GM23338 (cell line): ENCODE results near the gene WDR27. TPM values are rescaled to one million over a fixed set of nuclear protein-coding genes. Genes with fewer than 3 reads are reported as not detected.

Experiments
- ATAC-seq: fragments of 200-7000 bp; cut with Tn5 transposase; 3 replicates; pipeline ENCODE4 v1.9.1; 2020
- DNase-seq: peaks from one replicate; pipeline ENCODE4 v3.0.0-alpha.2; 2015; ENCODE audit warnings: low spot score
- H2AFZ ChIP-seq: fragments of 200-600 bp; sonication (generic); 2 replicates; pipeline ENCODE4 v1.8.0; 2016; ENCODE audit warnings: antibody characterized with exemption, mild to moderate bottlenecking, moderate library complexity
- H3F3A ChIP-seq: fragments of 200-600 bp; sonication (generic); replicated peaks from 2 replicates; pipeline ENCODE4 v1.8.0; 2017; ENCODE audit warnings: antibody characterized with exemption, mixed run types, low read depth
- H3K27ac ChIP-seq: fragments of 200-600 bp; sonication (generic); 2 replicates; pipeline ENCODE4 v1.6.1; 2016; ENCODE audit warnings: low read depth
- H3K27me3 ChIP-seq: fragments of 200-600 bp; sonication (generic); 2 replicates; pipeline ENCODE4 v1.8.0; 2016; ENCODE audit warnings: mild to moderate bottlenecking, mixed run types, moderate library complexity; ENCODE audit not compliant: insufficient read depth
- H3K36me3 ChIP-seq: fragments of 200-600 bp; sonication (generic); 2 replicates; pipeline ENCODE4 v1.8.0; 2016; ENCODE audit warnings: mild to moderate bottlenecking; ENCODE audit not compliant: insufficient read depth
- H3K4me1 ChIP-seq: fragments of 200-600 bp; sonication (generic); 2 replicates; pipeline ENCODE4 v1.8.0; 2016; ENCODE audit warnings: mild to moderate bottlenecking, moderate library complexity; ENCODE audit not compliant: insufficient read depth
- H3K4me2 ChIP-seq: fragments of 200-600 bp; sonication (generic); 2 replicates; pipeline ENCODE4 v1.7.1; 2017; ENCODE audit warnings: mixed run types
- H3K4me3 ChIP-seq: fragments of 200-600 bp; sonication (generic); 2 replicates; pipeline ENCODE4 v1.6.1; 2016; ENCODE audit warnings: mixed run types
- H3K79me2 ChIP-seq: fragments of 200-600 bp; sonication (generic); replicated peaks from 2 replicates; pipeline ENCODE4 v1.8.0; 2017; ENCODE audit warnings: mild to moderate bottlenecking; ENCODE audit not compliant: insufficient read depth
- H3K9me2 ChIP-seq: fragments of 200-600 bp; sonication (generic); 2 replicates; pipeline ENCODE4 v1.8.0; 2017; ENCODE audit not compliant: insufficient read depth
- H4K20me1 ChIP-seq: fragments of 200-600 bp; sonication (generic); replicated peaks from 2 replicates; pipeline ENCODE4 v1.8.0; 2017; ENCODE audit warnings: mild to moderate bottlenecking; ENCODE audit not compliant: insufficient read depth
- H3K27ac Mint-ChIP-seq: 2 replicates; pipeline ENCODE4 v1.8.0; 2020; ENCODE audit warnings: inconsistent platforms, mild to moderate bottlenecking, moderate library complexity, mixed read lengths
- H3K27me3 Mint-ChIP-seq: 3 replicates; pipeline ENCODE4 v1.8.0; 2022; ENCODE audit warnings: low read depth, mild to moderate bottlenecking, moderate library complexity, mixed read lengths, inconsistent platforms; ENCODE audit not compliant: insufficient read depth, poor library complexity
- H3K36me3 Mint-ChIP-seq: 3 replicates; pipeline ENCODE4 v1.8.0; 2021; ENCODE audit warnings: low read depth, mild to moderate bottlenecking, inconsistent platforms, moderate library complexity, mixed read lengths
- H3K4me1 Mint-ChIP-seq: 3 replicates; pipeline ENCODE4 v1.8.0; 2020; ENCODE audit warnings: mild to moderate bottlenecking, inconsistent platforms, mixed read lengths
- H3K4me3 Mint-ChIP-seq: 3 replicates; pipeline ENCODE4 v1.8.0; 2021; ENCODE audit warnings: moderate library complexity, mild to moderate bottlenecking, inconsistent platforms, mixed read lengths
- H3K9me3 Mint-ChIP-seq: 3 replicates; pipeline ENCODE4 v1.8.0; 2020; ENCODE audit warnings: moderate library complexity, mild to moderate bottlenecking, inconsistent platforms, mixed read lengths
- EZH2 ChIP-seq: fragments of 200-600 bp; sonication (generic); IDR thresholded peaks from one replicate; pipeline ENCODE4 v1.8.0; 2017; ENCODE audit warnings: antibody characterized with exemption, mild to moderate bottlenecking, low read depth; ENCODE audit not compliant: unreplicated experiment
- JUNB ChIP-seq: IDR thresholded peaks from one replicate; pipeline ENCODE4 v1.6.1; 2016; ENCODE audit warnings: antibody characterized with exemption; ENCODE audit not compliant: unreplicated experiment
- ZNF462 ChIP-seq: fragments of 250-450 bp; sonication (Bioruptor Pico); IDR thresholded peaks from 2 replicates; pipeline ENCODE4 v1.5.0; 2020; ENCODE audit warnings: mild to moderate bottlenecking, moderate library complexity
- polyA plus RNA-seq: library from polyadenylated mRNA; unstranded; fragments of >200 nt; fragmentation: Nextera tagmentation; extraction: Ambion mirVana; gene quantifications from 2 replicates; pipeline ENCODE4 v1.2.1, GENCODE V29; 2016
- total RNA-seq: library from RNA; depleted of rRNA; stranded (reverse); fragments of >200 nt; shearing (Covaris generic); gene quantifications from 2 replicates; pipeline ENCODE4 v1.2.3, GENCODE V29; 2014
- TF ChIP-seq, protein P1 (sequence below), 2 experiments: fragments of 200-600 bp in 1 of 2; sonication (generic) in 1 of 2; conservative IDR thresholded peaks; 2 replicates each; pipeline versions ENCODE4 v1.5.1 to v1.6.1; 2016 to 2017; ENCODE audit warnings: antibody characterized with exemption in 2 of 2, low read depth in 2 of 2, mild to moderate bottlenecking in 2 of 2, moderate library complexity in 1 of 2

The WDR27 gene
- total and polyA plus RNA-seq, 2 experiments from 2014 or later: 55.3 to 80.4 TPM

GRCh38 chr6:169424821-169425240 is 277.0 kb downstream of the WDR27 start (continued):
- TF ChIP-seq ZNF462 (CRISPR knock-in tag): no peak

- DNase-seq (no peak), ATAC-seq (no peak)
- Histone ChIP-seq H3K79me2 (no peaks in the 10 kb centered on the region), H3K4me2 (no peak overlapping the region), H3K27me3 (no peaks in the 10 kb centered on the region), H3K27ac (no peak overlapping the region), H3K9me2 (no peaks in the 10 kb centered on the region), H3K4me3 (no peak overlapping the region), H4K20me1 (no peaks in the 10 kb centered on the region), H3K36me3 (no peaks in the 10 kb centered on the region), H3K4me1 (peaks cover 7% of the 10 kb centered on the region), H3F3A (no peaks in the 10 kb centered on the region), H2AFZ (no peak overlapping the region)
- no peak for TF ChIP-seq JUNB
- TF ChIP-seq EZH2: no peak
- TF ChIP-seq, protein P1, sequence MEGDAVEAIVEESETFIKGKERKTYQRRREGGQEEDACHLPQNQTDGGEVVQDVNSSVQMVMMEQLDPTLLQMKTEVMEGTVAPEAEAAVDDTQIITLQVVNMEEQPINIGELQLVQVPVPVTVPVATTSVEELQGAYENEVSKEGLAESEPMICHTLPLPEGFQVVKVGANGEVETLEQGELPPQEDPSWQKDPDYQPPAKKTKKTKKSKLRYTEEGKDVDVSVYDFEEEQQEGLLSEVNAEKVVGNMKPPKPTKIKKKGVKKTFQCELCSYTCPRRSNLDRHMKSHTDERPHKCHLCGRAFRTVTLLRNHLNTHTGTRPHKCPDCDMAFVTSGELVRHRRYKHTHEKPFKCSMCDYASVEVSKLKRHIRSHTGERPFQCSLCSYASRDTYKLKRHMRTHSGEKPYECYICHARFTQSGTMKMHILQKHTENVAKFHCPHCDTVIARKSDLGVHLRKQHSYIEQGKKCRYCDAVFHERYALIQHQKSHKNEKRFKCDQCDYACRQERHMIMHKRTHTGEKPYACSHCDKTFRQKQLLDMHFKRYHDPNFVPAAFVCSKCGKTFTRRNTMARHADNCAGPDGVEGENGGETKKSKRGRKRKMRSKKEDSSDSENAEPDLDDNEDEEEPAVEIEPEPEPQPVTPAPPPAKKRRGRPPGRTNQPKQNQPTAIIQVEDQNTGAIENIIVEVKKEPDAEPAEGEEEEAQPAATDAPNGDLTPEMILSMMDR (conservative IDR thresholded peaks at IDR 0.05; ENCODE audit: low read depth in 2 of 2): no peak
- TF ChIP-seq ZNF462 (CRISPR knock-in tag): no peak
- Mint-ChIP-seq H3K27me3 (peaks cover 10% of the 10 kb centered on the region), H3K27ac (no peak overlapping the region), H3K9me3 (peaks cover 30% of the 10 kb centered on the region), H3K4me1 (peaks cover 25% of the 10 kb centered on the region), H3K4me3 (no peak overlapping the region), H3K36me3 (peaks cover 31% of the 10 kb centered on the region)
Observed at GRCh38 chr6:169424149-169424804, 277.6 kb downstream of the WDR27 start.
